Mesodermal cell (in vitro differentiated cells): ENCODE results near the gene COL27A1.

ENCODE experiments used
- H3K27ac ChIP-seq: 2 replicates; pipeline ENCODE4 v1.7.0; 2013; ENCODE audit warnings: mild to moderate bottlenecking, low read depth, low read length, moderate library complexity; ENCODE audit not compliant: severe bottlenecking
- H3K36me3 ChIP-seq: 2 replicates; pipeline ENCODE4 v1.7.1; 2013; ENCODE audit warnings: mild to moderate bottlenecking, low read length, moderate library complexity; ENCODE audit not compliant: control insufficient read depth, insufficient read depth
- H3K4me1 ChIP-seq: one replicate; pipeline ENCODE4 v1.7.1; 2013; ENCODE audit warnings: mild to moderate bottlenecking, low read length; ENCODE audit not compliant: insufficient read depth, control insufficient read depth, poor library complexity, severe bottlenecking
- H3K4me3 ChIP-seq: 2 replicates; pipeline ENCODE4 v1.7.0; 2013; ENCODE audit warnings: low read length, control low read depth, mild to moderate bottlenecking; ENCODE audit not compliant: insufficient read depth, poor library complexity, severe bottlenecking; ENCODE audit errors: extremely low read depth
- H3K9me3 ChIP-seq: 2 replicates; pipeline ENCODE4 v1.7.1; 2013; ENCODE audit warnings: mild to moderate bottlenecking, low read length, moderate library complexity; ENCODE audit not compliant: control insufficient read depth
- WGBS, 2 experiments: methylation state at CpG; one replicate each; pipeline ENCODE4 v1.1.5; 2013; ENCODE audit warnings: missing lambda C conversion rate in 2 of 2; ENCODE audit not compliant: insufficient coverage in 2 of 2; 5-methylcytosine and 5-hydroxymethylcytosine counted together

Gene COL27A1

GRCh38 chr9:114287001-114287762, 131.8 kb downstream of the COL27A1 start:
- no peak overlapping the region for H3K4me3 ChIP-seq
- WGBS, 2 experiments = 90 to 95% methylated on average over 13 to 15 of the region's 16 CpGs
- H3K4me1 ChIP-seq = peaks cover 39% of the 10 kb centered on the region

DNA sequence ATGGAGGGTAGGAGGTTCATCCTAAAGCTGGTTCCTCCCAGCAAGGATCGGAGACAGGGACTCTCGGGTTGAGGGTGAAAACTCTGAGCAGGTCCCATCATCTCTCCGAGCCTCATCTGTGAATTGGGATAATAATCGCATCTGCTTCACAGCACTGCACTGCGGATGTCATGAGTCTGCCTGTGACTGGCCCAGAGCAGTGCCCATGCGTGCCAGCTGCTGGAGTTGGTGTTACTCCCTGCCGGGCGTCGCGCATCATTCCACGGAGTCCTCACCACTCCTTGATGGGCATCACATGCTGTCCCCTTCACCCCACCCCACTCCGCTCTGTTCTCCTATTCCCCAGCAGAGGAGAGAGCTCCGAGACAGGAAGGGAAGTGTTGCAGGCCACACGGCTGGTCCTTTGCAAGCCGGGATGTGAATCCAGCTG, 132.4 kb downstream of the COL27A1 start:
- Histone ChIP-seq H3K4me1 (peaks cover 36% of the 10 kb centered on the region), H3K36me3 (peaks cover 59% of the 10 kb centered on the region), H3K27ac (no peak overlapping the region), H3K4me3 (no peak overlapping the region), H3K9me3 (no peaks in the 10 kb centered on the region)
- WGBS, 2 experiments = 86 to 92% methylated on average over 13 of the region's 15 CpGs

More at GRCh38 chr9:114287001-114287762, 131.8 kb downstream of the COL27A1 start:
- Histone ChIP-seq H3K27ac (no peak overlapping the region), H3K36me3 (peaks cover 53% of the 10 kb centered on the region), H3K9me3 (no peaks in the 10 kb centered on the region)

- Histone ChIP-seq H3K27ac (no peak overlapping the region), H3K4me1 (peaks cover 29% of the 10 kb centered on the region)
- WGBS, 2 experiments = 72 to 73% methylated on average over 15 to 17 of the region's 23 CpGs
Measured at GRCh38 chr9:114288193-114289091, 133.1 kb downstream of the COL27A1 start.

DNA sequence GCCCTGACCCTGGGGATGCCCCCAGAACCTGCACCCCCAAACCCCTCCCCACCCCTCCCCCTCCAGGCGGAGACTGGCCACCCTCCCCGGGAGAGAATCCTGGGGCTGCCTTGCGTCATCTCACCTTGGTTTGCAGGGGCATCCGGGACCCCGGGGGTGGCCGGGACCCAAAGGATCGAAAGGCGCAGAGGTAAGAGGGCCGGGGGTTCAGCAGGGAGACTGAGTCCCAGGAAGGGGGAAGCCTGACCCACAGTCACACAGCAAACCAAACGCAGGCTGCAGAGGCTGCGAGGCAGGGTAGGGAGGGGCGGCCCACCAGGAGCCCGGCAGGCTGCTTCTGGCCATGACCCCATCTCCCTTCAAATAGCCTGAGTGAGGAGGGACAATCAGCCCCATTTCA, 133.8 kb downstream of the COL27A1 start:
- WGBS, 2 experiments = 88 to 96% methylated on average over 6 to 8 of the region's 13 CpGs
- H3K4me1 ChIP-seq = peaks cover 28% of the 10 kb centered on the region
- no peak overlapping the region for H3K4me3 ChIP-seq
- H3K9me3 ChIP-seq = no peaks in the 10 kb centered on the region
- peaks cover 64% of the 10 kb centered on the region for H3K36me3 ChIP-seq
- no peak overlapping the region for H3K27ac ChIP-seq

More at GRCh38 chr9:114288193-114289091, 133.1 kb downstream of the COL27A1 start:
- H3K4me3 ChIP-seq = no peak overlapping the region
- no peaks in the 10 kb centered on the region for H3K9me3 ChIP-seq
- H3K36me3 ChIP-seq = peaks cover 64% of the 10 kb centered on the region

DNA sequence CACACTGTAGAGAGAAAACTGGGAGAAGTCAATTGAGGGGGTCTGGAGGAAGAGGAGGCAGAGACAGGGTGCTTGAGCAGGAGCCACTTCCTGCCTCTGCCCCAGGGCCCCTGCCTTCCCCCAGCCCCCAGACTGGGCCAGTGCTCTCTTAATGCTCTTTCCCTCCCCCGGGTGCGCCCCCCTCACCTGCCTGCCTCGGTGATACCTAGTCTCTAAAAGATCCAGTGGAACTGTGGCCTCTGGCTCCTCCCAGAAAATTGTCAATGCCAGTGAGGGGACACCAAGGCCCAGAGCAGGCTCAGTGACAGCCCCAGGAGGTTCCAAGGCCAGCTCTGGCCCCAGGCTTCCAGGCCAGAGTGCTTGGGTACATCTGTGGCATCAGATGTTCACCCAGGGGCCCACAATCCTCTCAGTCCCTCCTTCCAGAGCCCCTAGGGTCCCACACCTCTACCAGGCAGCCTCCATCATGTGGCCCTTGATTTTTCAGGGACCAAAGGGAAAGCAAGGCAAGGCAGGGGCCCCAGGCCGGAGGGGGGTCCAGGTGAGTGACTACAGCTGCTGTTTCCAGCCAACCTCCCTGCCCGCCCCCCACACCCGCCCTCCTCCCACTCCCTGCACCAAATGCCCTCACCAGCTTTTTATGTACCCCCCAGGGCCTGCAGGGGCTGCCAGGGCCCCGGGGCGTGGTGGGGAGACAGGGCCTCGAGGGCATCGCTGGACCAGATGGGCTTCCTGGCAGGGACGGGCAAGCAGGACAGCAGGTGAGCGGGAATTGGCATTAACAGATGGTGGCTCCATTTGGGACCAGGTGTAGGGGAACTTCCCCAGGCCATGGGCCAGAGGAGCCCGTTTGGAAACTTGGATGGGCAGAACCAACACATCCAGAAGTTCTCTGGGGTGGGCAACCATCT, 134.5 kb downstream of the COL27A1 start:
- Histone ChIP-seq H3K4me3 (no peak overlapping the region), H3K9me3 (peaks cover 4% of the 10 kb centered on the region), H3K36me3 (peaks cover 64% of the 10 kb centered on the region), H3K27ac (no peak overlapping the region), H3K4me1 (peaks cover 28% of the 10 kb centered on the region)
- WGBS, 2 experiments = 92 to 93% methylated on average over 8 to 11 of the region's 13 CpGs

GRCh38 chr9:114290561-114290986, 135.2 kb downstream of the COL27A1 start:
- H3K36me3 ChIP-seq = peaks cover 67% of the 10 kb centered on the region
- H3K4me3 ChIP-seq = no peak overlapping the region
- H3K27ac ChIP-seq = no peak overlapping the region
- H3K4me1 ChIP-seq = peaks cover 21% of the 10 kb centered on the region
- WGBS, 2 experiments = 81 to 82% methylated on average over 5 to 6 of the region's 7 CpGs
- H3K9me3 ChIP-seq = peaks cover 10% of the 10 kb centered on the region

DNA sequence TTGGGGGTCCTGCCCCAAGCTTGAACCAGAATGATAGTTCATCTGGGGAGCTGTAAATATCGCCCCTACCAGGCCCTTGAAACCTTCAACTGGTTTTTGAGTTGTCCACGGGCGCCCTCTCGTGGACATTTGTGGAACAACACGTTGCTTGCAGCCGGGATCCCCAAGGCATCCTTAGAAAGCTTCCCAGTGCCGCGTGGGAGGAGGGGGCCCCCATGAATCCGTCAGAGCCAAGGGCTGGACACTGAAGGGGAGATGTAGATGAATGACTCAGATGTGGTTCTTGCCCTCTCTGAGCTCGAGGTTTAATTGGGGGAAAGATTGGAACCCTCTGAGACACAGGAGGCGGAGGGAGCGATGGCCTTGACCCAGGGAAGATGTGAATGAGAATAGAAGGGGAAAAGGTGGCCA, 135.7 kb downstream of the COL27A1 start:
- H3K9me3 ChIP-seq = peaks cover 15% of the 10 kb centered on the region
- H3K4me3 ChIP-seq = no peak overlapping the region
- WGBS, 2 experiments = 20 to 27% methylated on average over 12 of the region's 12 CpGs
- peaks cover 16% of the 10 kb centered on the region for H3K4me1 ChIP-seq
- no peak overlapping the region for H3K27ac ChIP-seq
- peaks cover 68% of the 10 kb centered on the region for H3K36me3 ChIP-seq

DNA sequence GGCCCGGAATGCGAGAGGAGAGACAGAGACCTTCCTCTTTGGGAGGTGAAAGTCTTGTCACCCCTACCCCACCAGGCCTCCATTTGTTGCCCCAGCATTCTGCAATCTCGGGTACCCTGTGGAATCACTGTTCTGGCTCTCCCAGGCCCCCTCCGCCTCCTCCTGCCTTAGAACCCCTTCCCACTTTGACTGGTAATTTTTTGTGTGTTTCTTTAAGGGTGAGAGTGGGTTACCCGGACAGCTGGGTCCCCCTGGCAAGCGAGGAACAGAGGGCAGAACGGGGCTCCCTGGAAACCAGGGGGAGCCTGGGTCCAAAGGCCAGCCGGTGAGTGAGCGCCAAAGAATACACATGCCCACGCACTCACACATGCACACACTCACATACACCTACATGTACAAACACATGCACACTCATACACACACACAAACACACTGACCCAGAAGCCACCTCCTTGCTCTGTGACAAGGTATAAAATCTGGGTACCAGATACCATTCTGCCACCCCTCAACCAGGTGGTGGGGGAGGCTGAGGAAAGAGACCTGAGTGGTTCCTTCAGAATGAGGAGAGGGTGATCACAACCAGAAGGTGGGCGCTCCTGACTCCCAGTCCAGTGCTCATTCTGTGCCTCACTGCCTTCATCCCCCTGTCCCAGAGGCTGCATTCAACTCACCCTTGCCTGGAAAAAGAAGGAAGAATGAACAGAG, 136.7 kb downstream of the COL27A1 start:
- H3K4me3 ChIP-seq = no peak overlapping the region
- H3K9me3 ChIP-seq = peaks cover 18% of the 10 kb centered on the region
- peaks cover 16% of the 10 kb centered on the region for H3K4me1 ChIP-seq
- H3K27ac ChIP-seq = no peak overlapping the region
- WGBS, 2 experiments = 92% methylated on average over 6 of the region's 11 CpGs
- H3K36me3 ChIP-seq = peaks cover 69% of the 10 kb centered on the region

DNA sequence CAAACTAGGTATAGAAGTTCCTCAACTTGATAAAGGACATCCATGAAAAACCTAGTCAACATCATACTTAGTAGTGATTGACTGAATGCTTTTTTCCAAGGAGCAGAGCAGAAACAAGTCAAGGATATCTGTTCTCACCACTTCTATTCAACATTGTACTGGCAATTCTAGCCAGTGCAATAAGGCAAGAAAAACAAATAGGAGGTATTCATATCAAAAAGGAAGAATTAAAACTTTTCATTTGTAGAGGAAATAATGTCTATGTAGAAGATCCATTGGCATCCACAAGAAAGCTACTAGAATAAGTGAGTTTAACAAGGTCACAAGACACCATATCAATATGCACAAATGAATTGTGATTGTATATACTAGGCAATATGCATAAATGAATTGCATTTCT, 139.3 kb downstream of the COL27A1 start:
- Histone ChIP-seq H3K4me1 (no peaks in the 10 kb centered on the region), H3K36me3 (peaks cover 79% of the 10 kb centered on the region), H3K4me3 (no peak overlapping the region), H3K27ac (no peak overlapping the region), H3K9me3 (peaks cover 18% of the 10 kb centered on the region)

- H3K27ac ChIP-seq = no peak overlapping the region
- H3K36me3 ChIP-seq = peaks cover 94% of the 10 kb centered on the region
- no CpG with 5 or more reads among the region's 1 CpG for WGBS, 2 experiments
Measured at GRCh38 chr9:114296338-114296737, 141.0 kb downstream of the COL27A1 start.

More at GRCh38 chr9:114296338-114296737, 141.0 kb downstream of the COL27A1 start:
- H3K4me3 ChIP-seq = no peak overlapping the region
- no peaks in the 10 kb centered on the region for H3K4me1 ChIP-seq
- peaks cover 18% of the 10 kb centered on the region for H3K9me3 ChIP-seq
